Common myeloid progenitor, CD34-positive (primary cell): ENCODE measurements around the gene MPDZ.

Experiments used
- CTCF ChIA-PET: fragments of 350-600 bp; sonication (Branson Sonifier 250); formaldehyde crosslinking; loops from one replicate; lab custom pipeline; 2021; ENCODE audit warnings: antibody characterized with exemption; lab: Charles Lee
- POLR2A ChIA-PET: fragments of 350-600 bp; sonication (Branson Sonifier 250); formaldehyde crosslinking; loops from one replicate; lab custom pipeline; 2021; ENCODE audit warnings: antibody characterized with exemption; lab: Charles Lee
- DNase-seq, 3 donors: peaks; one replicate each; pipeline versions ENCODE4 v3.0.0 to v3.0.0-alpha.2; 2013
- H3K27ac ChIP-seq, 2 experiments: 1 replicate in 1 of 2; 2 replicates in 1 of 2; pipeline ENCODE4 v1.7.0; 2013; ENCODE audit warnings: inconsistent platforms in 2 of 2, low read length in 2 of 2, mild to moderate bottlenecking in 2 of 2, low read depth in 1 of 2, moderate library complexity in 1 of 2; ENCODE audit not compliant: severe bottlenecking in 2 of 2, insufficient read depth in 1 of 2, poor library complexity in 1 of 2
- H3K27me3 ChIP-seq, 5 experiments: replicated peaks in 2 of 5; 1 replicate in 3 of 5; 2 replicates in 2 of 5; pipeline versions ENCODE4 v1.6.1 to v1.7.0; 2013; ENCODE audit warnings: low read length in 4 of 5, mild to moderate bottlenecking in 2 of 5, moderate library complexity in 2 of 5, inconsistent platforms in 1 of 5; ENCODE audit not compliant: insufficient read depth in 5 of 5, control insufficient read depth in 4 of 5
- H3K36me3 ChIP-seq, 4 experiments: 1 replicate in 2 of 4; 2 replicates in 2 of 4; pipeline versions ENCODE4 v1.6.1 to v1.7.0; 2013; ENCODE audit warnings: low read length in 3 of 4, control low read depth in 1 of 4, mild to moderate bottlenecking in 1 of 4; ENCODE audit not compliant: control insufficient read depth in 4 of 4, insufficient read depth in 4 of 4
- H3K4me1 ChIP-seq, 4 experiments: 1 replicate in 3 of 4; 2 replicates in 1 of 4; pipeline versions ENCODE4 v1.6.1 to v1.7.1; 2013; ENCODE audit warnings: low read length in 3 of 4, mild to moderate bottlenecking in 3 of 4, control low read depth in 1 of 4, inconsistent platforms in 1 of 4, moderate library complexity in 1 of 4; ENCODE audit not compliant: control insufficient read depth in 4 of 4, insufficient read depth in 4 of 4; ENCODE audit errors: control extremely low read depth in 1 of 4
- H3K4me3 ChIP-seq, 7 experiments: 1 replicate in 4 of 7; 2 replicates in 3 of 7; pipeline versions ENCODE4 v1.5.1 to v1.7.0; 2013; ENCODE audit warnings: mild to moderate bottlenecking in 7 of 7, low read length in 6 of 7, moderate library complexity in 6 of 7, inconsistent platforms in 2 of 7, low read depth in 2 of 7, control low read depth in 1 of 7; ENCODE audit not compliant: insufficient read depth in 4 of 7, control insufficient read depth in 1 of 7; ENCODE audit errors: extremely low read depth in 1 of 7
- H3K9me3 ChIP-seq, 5 experiments: 1 replicate in 4 of 5; 2 replicates in 1 of 5; pipeline versions ENCODE4 v1.6.1 to v1.7.1; 2013; ENCODE audit warnings: low read length in 4 of 5, mild to moderate bottlenecking in 2 of 5, inconsistent platforms in 1 of 5, low read depth in 1 of 5, moderate library complexity in 1 of 5; ENCODE audit not compliant: control insufficient read depth in 4 of 5, insufficient read depth in 2 of 5; ENCODE audit errors: control extremely low read depth in 1 of 5
- WGBS: methylation state at CpG from one replicate; pipeline ENCODE4 v1.1.5; 2013; ENCODE audit not compliant: insufficient coverage; 5-methylcytosine and 5-hydroxymethylcytosine counted together

The MPDZ gene

DNA sequence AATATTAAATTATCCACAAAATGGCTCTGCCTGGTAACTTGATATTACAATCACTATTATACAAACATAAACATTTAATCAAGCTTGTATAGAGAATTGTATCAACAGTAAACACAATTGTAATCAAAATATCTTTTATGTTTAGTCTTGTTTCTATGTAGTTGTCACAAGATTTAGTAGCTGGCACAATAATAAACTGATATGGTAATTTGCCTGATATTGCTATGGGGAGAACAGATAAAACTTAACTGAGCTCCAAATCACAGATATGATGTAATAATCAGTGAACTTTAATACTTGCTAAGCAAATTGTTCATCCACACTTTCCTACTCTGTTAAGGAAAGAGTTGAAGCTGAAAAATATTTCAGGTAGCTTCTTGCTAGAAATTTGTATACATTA is 189.8 kb downstream of the MPDZ start:
- no peaks in the 10 kb centered on the region for H3K9me3 ChIP-seq
- DNase-seq, result no peak
- POLR2A ChIA-PET, result no interaction called here
- H3K27ac ChIP-seq, result no peak overlapping the region
- no peak overlapping the region for H3K4me3 ChIP-seq
- H3K4me1 ChIP-seq, result no peaks in the 10 kb centered on the region
- no peaks in the 10 kb centered on the region for H3K36me3 ChIP-seq
- peaks cover 0 to 1% (median 0%) of the 10 kb centered on the region in 5 experiments for H3K27me3 ChIP-seq
- CTCF ChIA-PET, result interaction anchor here (0.7 to 3.1 kb wide), 15 partner anchors 8 to 371 kb away, joined by 3 to 10 read pairs (median 4); no protein-coding TSS in a partner anchor

GRCh38 chr9:13088720-13089427 is 190.6 kb downstream of the MPDZ start:
- DNase-seq, result peak; percentile 34 to 62 (median 48)
- Histone ChIP-seq H3K4me1 (no peaks in the 10 kb centered on the region), H3K9me3 (no peaks in the 10 kb centered on the region), H3K27me3 (peaks cover 0 to 1% (median 0%) of the 10 kb centered on the region in 5 experiments), H3K27ac (no peak overlapping the region), H3K4me3 (no peak overlapping the region), H3K36me3 (no peaks in the 10 kb centered on the region)
- 24% methylated on average over 8 of the region's 10 CpGs for WGBS
- ChIA-PET POLR2A (no interaction called here), CTCF (interaction anchor here (0.7 to 3.1 kb wide), 17 partner anchors 9 to 370 kb away, joined by 3 to 10 read pairs (median 4); no protein-coding TSS in a partner anchor)

GRCh38 chr9:13083963-13084528 is 195.4 kb downstream of the MPDZ start:
- POLR2A ChIA-PET, result no interaction called here
- no peak for DNase-seq
- no peak overlapping the region for H3K27ac ChIP-seq
- H3K9me3 ChIP-seq, result no peaks in the 10 kb centered on the region
- CTCF ChIA-PET, result interaction anchor here (3.5 kb wide), 1 partner anchor 50 kb away, joined by 9 read pairs; no protein-coding TSS in a partner anchor
- no peaks in the 10 kb centered on the region for H3K4me1 ChIP-seq
- WGBS, result no CpG with 5 or more reads among the region's 1 CpG
- H3K4me3 ChIP-seq, result no peak overlapping the region
- H3K36me3 ChIP-seq, result no peaks in the 10 kb centered on the region
- no peaks in the 10 kb centered on the region for H3K27me3 ChIP-seq

DNA sequence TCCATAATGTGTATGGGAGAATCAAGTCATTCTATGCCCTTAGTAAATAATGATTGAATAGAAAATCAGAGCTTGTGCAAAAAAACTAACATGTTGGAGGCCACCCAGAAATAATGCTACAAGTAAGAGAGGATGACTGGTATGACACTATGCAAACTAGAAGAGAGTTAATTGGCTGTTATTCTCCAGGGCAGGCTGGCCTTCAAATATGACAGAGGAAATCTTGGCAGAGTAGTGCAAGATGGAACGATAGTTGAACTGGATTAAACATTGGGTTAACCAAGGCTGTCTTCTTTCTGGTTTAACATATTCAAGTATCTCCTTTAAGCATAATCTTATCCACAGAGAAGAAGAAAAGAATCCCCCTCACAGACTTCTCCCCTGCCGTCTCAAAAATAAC is 196.1 kb downstream of the MPDZ start:
- 100% methylated on average over 1 of the region's 2 CpGs for WGBS
- CTCF ChIA-PET, result interaction anchor here (3.5 kb wide), 1 partner anchor 49 kb away, joined by 9 read pairs; no protein-coding TSS in a partner anchor
- H3K9me3 ChIP-seq, result no peaks in the 10 kb centered on the region

GRCh38 chr9:13082796-13083195 is 196.7 kb downstream of the MPDZ start:
- no peaks in the 10 kb centered on the region for H3K36me3 ChIP-seq
- no peak for DNase-seq
- no peaks in the 10 kb centered on the region for H3K27me3 ChIP-seq
- H3K27ac ChIP-seq, result no peak overlapping the region
- no CpG with 5 or more reads among the region's 2 CpGs for WGBS
- no peaks in the 10 kb centered on the region for H3K4me1 ChIP-seq
- POLR2A ChIA-PET, result no interaction called here
- CTCF ChIA-PET, result interaction anchor here (3.5 kb wide), 1 partner anchor 48 kb away, joined by 9 read pairs; no protein-coding TSS in a partner anchor
- no peaks in the 10 kb centered on the region for H3K9me3 ChIP-seq
- H3K4me3 ChIP-seq, result no peak overlapping the region

More for the DNA sequence above, 196.1 kb downstream of the MPDZ start:
- no peak overlapping the region for H3K4me3 ChIP-seq
- H3K27me3 ChIP-seq, result no peaks in the 10 kb centered on the region
- no peak for DNase-seq
- POLR2A ChIA-PET, result no interaction called here
- no peaks in the 10 kb centered on the region for H3K36me3 ChIP-seq
- no peaks in the 10 kb centered on the region for H3K4me1 ChIP-seq
- no peak overlapping the region for H3K27ac ChIP-seq

DNA sequence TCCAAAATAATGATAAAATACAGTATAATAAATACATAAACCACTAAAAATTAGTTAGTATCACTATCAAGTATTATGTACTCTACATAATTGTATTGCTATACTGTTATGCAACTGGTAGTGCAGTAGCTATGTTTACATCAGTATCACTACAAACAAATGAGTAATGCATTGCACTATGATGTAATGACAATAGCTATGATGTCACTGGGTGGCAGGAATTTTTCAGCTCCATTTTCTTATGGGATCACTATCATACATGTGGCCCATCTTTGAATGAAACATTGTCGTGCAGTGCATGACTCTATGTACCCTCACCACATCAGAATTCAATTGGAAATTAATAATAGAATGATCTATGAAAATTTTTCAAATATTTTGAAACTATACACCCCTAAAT is 201.3 kb downstream of the MPDZ start:
- no peaks in the 10 kb centered on the region for H3K4me1 ChIP-seq
- no peaks in the 10 kb centered on the region for H3K27me3 ChIP-seq
- no peaks in the 10 kb centered on the region for H3K36me3 ChIP-seq
- peaks cover 0 to 1% (median 0%) of the 10 kb centered on the region in 5 experiments for H3K9me3 ChIP-seq
- ChIA-PET POLR2A (no interaction called here), CTCF (no interaction called here)
- DNase-seq, result no peak
- WGBS, result no CpG with 5 or more reads among the region's 1 CpG
- H3K4me3 ChIP-seq, result no peak overlapping the region
- H3K27ac ChIP-seq, result no peak overlapping the region

GRCh38 chr9:13076616-13077015 is 202.9 kb downstream of the MPDZ start:
- Histone ChIP-seq H3K27me3 (no peaks in the 10 kb centered on the region), H3K27ac (no peak overlapping the region), H3K4me1 (no peaks in the 10 kb centered on the region), H3K4me3 (no peak overlapping the region), H3K9me3 (peaks cover 0 to 1% (median 0%) of the 10 kb centered on the region in 5 experiments), H3K36me3 (no peaks in the 10 kb centered on the region)
- no peak for DNase-seq
- ChIA-PET POLR2A (interaction anchor here (0.5 kb wide), 1 partner anchor 32 kb away, joined by 3 read pairs; no protein-coding TSS in a partner anchor), CTCF (no interaction called here)
